HG03045 (cell line): ENCODE data around the gene RUNX3.
"Not testable (repeated sequence)": the region's sequence is repeated elsewhere in the genome, so short reads cannot be mapped to it uniquely, and the experiment has no call there.

Experiments
- ATAC-seq: cut with Tn5 transposase; IDR thresholded peaks from one replicate; pipeline ENCODE4 v1.9.1; 2021; ENCODE audit warnings: mild to moderate bottlenecking, moderate library complexity; ENCODE audit not compliant: unreplicated experiment

The RUNX3 gene

GRCh38 chr1:24903011-24903461, 27.0 kb downstream of the RUNX3 start:
- no peak for ATAC-seq

GRCh38 chr1:24902471-24902891, 27.6 kb downstream of the RUNX3 start:
- ATAC-seq = no peak

- ATAC-seq = no peak
These were observed 28.1 kb downstream of the RUNX3 start for GRCh38 chr1:24901791-24902470.

GRCh38 chr1:24900985-24901781, 28.9 kb downstream of the RUNX3 start:
- no peak for ATAC-seq

- no peak for ATAC-seq
These were observed 29.6 kb downstream of the RUNX3 start for GRCh38 chr1:24900486-24900849.

- no peak for ATAC-seq
These were observed 30.2 kb downstream of the RUNX3 start for GRCh38 chr1:24899581-24900485.

GRCh38 chr1:24898909-24899439, 31.1 kb downstream of the RUNX3 start:
- no peak for ATAC-seq

GRCh38 chr1:24898152-24898908, 31.7 kb downstream of the RUNX3 start:
- ATAC-seq = no peak

- ATAC-seq = no peak
These were observed 32.6 kb downstream of the RUNX3 start for GRCh38 chr1:24897263-24898151.

- no peak for ATAC-seq
These were observed 33.3 kb downstream of the RUNX3 start for GRCh38 chr1:24896596-24897262.

- no peak for ATAC-seq
These were observed 33.9 kb downstream of the RUNX3 start for GRCh38 chr1:24896176-24896575.

- ATAC-seq = no peak
These were observed 34.6 kb downstream of the RUNX3 start for GRCh38 chr1:24895511-24895910.

- ATAC-seq = no peak
These were observed 36.1 kb downstream of the RUNX3 start for GRCh38 chr1:24894002-24894401.

- ATAC-seq = no peak
These were observed 36.6 kb downstream of the RUNX3 start for GRCh38 chr1:24893431-24893830.

- no peak for ATAC-seq
These were observed 37.6 kb downstream of the RUNX3 start for GRCh38 chr1:24892188-24893153.

GRCh38 chr1:24891367-24891766, 38.7 kb downstream of the RUNX3 start:
- ATAC-seq = not testable (repeated sequence)

GRCh38 chr1:24890887-24891286, 39.2 kb downstream of the RUNX3 start:
- no peak for ATAC-seq
